Calu3 (cell line): Measurements from ENCODE around the gene RPL10. TPM values are rescaled to one million over a fixed set of nuclear protein-coding genes. Genes with fewer than 3 reads are reported as not detected.
"Not testable (repeated sequence)": the region's sequence is repeated elsewhere in the genome, so short reads cannot be mapped to it uniquely, and the experiment has no call there.

ENCODE experiments used
- BruUV-seq: library from RNA; stranded (reverse); fragments of 400-500 nt; replicated peaks from 2 replicates; lab custom pipeline; 2021; lab: Mats Ljungman, UMichigan
- CTCF ChIA-PET: fragments of 300-600 bp; sonication (Branson Sonifier 250); formaldehyde crosslinking; loops from one replicate; lab custom pipeline; 2022; ENCODE audit warnings: antibody characterized with exemption; lab: Charles Lee
- DNase-seq: peaks from one replicate; pipeline ENCODE4 v3.0.0; 2022
- H3K27ac Mint-ChIP-seq: one replicate; pipeline ENCODE4 v1.8.0; 2022; ENCODE audit warnings: mixed read lengths; ENCODE audit not compliant: unreplicated experiment
- H3K27me3 Mint-ChIP-seq: one replicate; pipeline ENCODE4 v1.8.0; 2022; ENCODE audit warnings: mixed read lengths; ENCODE audit not compliant: unreplicated experiment
- H3K36me3 Mint-ChIP-seq: one replicate; pipeline ENCODE4 v1.8.0; 2022; ENCODE audit warnings: mild to moderate bottlenecking, moderate library complexity, mixed read lengths; ENCODE audit not compliant: insufficient read depth, unreplicated experiment
- H3K4me1 Mint-ChIP-seq: one replicate; pipeline ENCODE4 v1.8.0; 2022; ENCODE audit warnings: mild to moderate bottlenecking, low read depth, mixed read lengths; ENCODE audit not compliant: unreplicated experiment
- H3K4me3 Mint-ChIP-seq: one replicate; pipeline ENCODE4 v1.8.0; 2022; ENCODE audit warnings: mild to moderate bottlenecking, low read depth, moderate library complexity, mixed read lengths; ENCODE audit not compliant: unreplicated experiment
- H3K9me3 Mint-ChIP-seq: one replicate; pipeline ENCODE4 v1.8.0; 2022; ENCODE audit warnings: low read depth, mixed read lengths; ENCODE audit not compliant: unreplicated experiment
- CTCF ChIP-seq: fragments of 200-600 bp; IDR thresholded peaks from one replicate; pipeline ENCODE4 v1.8.0; 2022; ENCODE audit warnings: antibody characterized with exemption; ENCODE audit not compliant: unreplicated experiment
- intact Hi-C: fragments of 100-400 bp; cut with micrococcal nuclease; formaldehyde crosslinking; loops from one replicate; pipeline ENCODE4 v1.10.0; 2022; ENCODE audit not compliant: unreplicated experiment
- total RNA-seq: library from RNA; stranded (reverse); gene quantifications from 2 replicates; pipeline ENCODE4 v1.2.3, GENCODE V29; 2022

RPL10 gene
- total RNA-seq, 1 experiment from 2014 or later, result 1,495 TPM

- BruUV-seq, result no TSS peak
- Mint-ChIP-seq H3K27ac (peak overlapping the region; percentile 36), H3K27me3 (no peaks in the 10 kb centered on the region), H3K9me3 (no peaks in the 10 kb centered on the region), H3K4me1 (peaks cover 12% of the 10 kb centered on the region), H3K4me3 (no peak overlapping the region), H3K36me3 (peaks cover 39% of the 10 kb centered on the region)
- CTCF ChIA-PET, result interaction anchor here (0.9 kb wide), 1 partner anchor 10 kb away, joined by 6 read pairs; no protein-coding TSS in a partner anchor
- TF ChIP-seq CTCF, result no peak
- intact Hi-C loops, result no loop called here
- no peak for DNase-seq
Measured at GRCh38 chrX:154383359-154384283, 14.6 kb upstream of the RPL10 start.

- Mint-ChIP-seq H3K27ac (no peak overlapping the region), H3K27me3 (no peaks in the 10 kb centered on the region), H3K4me1 (peaks cover 12% of the 10 kb centered on the region), H3K36me3 (peaks cover 31% of the 10 kb centered on the region), H3K4me3 (no peak overlapping the region), H3K9me3 (no peaks in the 10 kb centered on the region)
- CTCF ChIA-PET, result interaction anchor here (0.9 kb wide), 1 partner anchor 11 kb away, joined by 6 read pairs; no protein-coding TSS in a partner anchor
- DNase-seq, result no peak
- intact Hi-C loops, result no loop called here
- no TSS peak for BruUV-seq
- no peak for TF ChIP-seq CTCF
Measured at GRCh38 chrX:154384284-154384892, 13.8 kb upstream of the RPL10 start.

GRCh38 chrX:154388094-154388493 is 10.1 kb upstream of the RPL10 start:
- intact Hi-C loops, H3K4me3 Mint-ChIP-seq, H3K4me1 Mint-ChIP-seq, CTCF ChIA-PET, H3K9me3 Mint-ChIP-seq, H3K36me3 Mint-ChIP-seq, BruUV-seq, H3K27ac Mint-ChIP-seq, DNase-seq, H3K27me3 Mint-ChIP-seq: not testable (repeated sequence)

GRCh38 chrX:154388649-154389048 is 9.5 kb upstream of the RPL10 start:
- H3K36me3 Mint-ChIP-seq, DNase-seq, H3K4me3 Mint-ChIP-seq, H3K9me3 Mint-ChIP-seq, H3K4me1 Mint-ChIP-seq, H3K27ac Mint-ChIP-seq, intact Hi-C loops, H3K27me3 Mint-ChIP-seq, CTCF ChIA-PET, BruUV-seq: not testable (repeated sequence)

- CTCF ChIA-PET, result not testable (repeated sequence)
Measured at GRCh38 chrX:154389812-154390747, 8.1 kb upstream of the RPL10 start.

GRCh38 chrX:154396363-154396762 is 1.8 kb upstream of the RPL10 start:
- intact Hi-C loops, CTCF ChIA-PET, BruUV-seq, DNase-seq, H3K9me3 Mint-ChIP-seq, H3K4me1 Mint-ChIP-seq, H3K4me3 Mint-ChIP-seq, H3K27ac Mint-ChIP-seq: not testable (repeated sequence)
- peaks cover 53% of the 10 kb centered on the region for H3K36me3 Mint-ChIP-seq
- H3K27me3 Mint-ChIP-seq, result peaks cover 16% of the 10 kb centered on the region

More at GRCh38 chrX:154389812-154390747, 8.1 kb upstream of the RPL10 start:
- H3K36me3 Mint-ChIP-seq, H3K4me1 Mint-ChIP-seq, H3K9me3 Mint-ChIP-seq, BruUV-seq, H3K27ac Mint-ChIP-seq, DNase-seq, H3K4me3 Mint-ChIP-seq, intact Hi-C loops, H3K27me3 Mint-ChIP-seq: not testable (repeated sequence)
